HEK293T (cell line): ENCODE measurements around the gene ATP5MG.

Experiments used
- BHLHE40 ChIP-seq: fragments of 450-650 bp; IDR thresholded peaks from 2 replicates; pipeline ENCODE4 v1.6.1; 2016; ENCODE audit warnings: mild to moderate bottlenecking, moderate library complexity, borderline replicate concordance
- FOXA1 ChIP-seq: fragments of 450-650 bp; IDR thresholded peaks from 2 replicates; pipeline ENCODE4 v1.6.1; 2016; ENCODE audit warnings: mild to moderate bottlenecking
- FOXM1 ChIP-seq: fragments of 450-650 bp; IDR thresholded peaks from 2 replicates; pipeline ENCODE4 v1.6.1; 2017; ENCODE audit warnings: mild to moderate bottlenecking, borderline replicate concordance
- NFRKB ChIP-seq: fragments of 450-650 bp; IDR thresholded peaks from 2 replicates; pipeline ENCODE4 v1.6.1; 2016; ENCODE audit warnings: mild to moderate bottlenecking, moderate library complexity
- PKNOX1 ChIP-seq: fragments of 450-650 bp; IDR thresholded peaks from 2 replicates; pipeline ENCODE4 v1.6.1; 2016

GRCh38 chr11:118383657-118384056, 17.7 kb upstream of the ATP5MG start:
- TF ChIP-seq FOXA1 (no peak), PKNOX1 (no peak), FOXM1 (no peak), NFRKB (no peak), BHLHE40 (no peak)
